ENCODE measurements around the gene TMEM132E.

GRCh38 chr17:34530918-34531317, 48.5 kb upstream of the TMEM132E start:
- TF ChIP-seq EZH2phosphoT487 (IDR thresholded peaks at IDR 0.05; ENCODE audit: unreplicated experiment) (no peak), CTCF (conservative IDR thresholded peaks at IDR 0.05; ENCODE audit: low read depth in 2 of 2) (no peak), EZH2 (IDR thresholded peaks at IDR 0.05; ENCODE audit: low read depth, unreplicated experiment) (no peak), CREB1 (CRISPR knock-in tag; IDR thresholded peaks at IDR 0.05; ENCODE audit: low read depth) (no peak), POLR2AphosphoS5 (IDR thresholded peaks at IDR 0.05; ENCODE audit: low read depth) (no peak)
